GM18511 (cell line): ENCODE results near the gene RANGAP1.
A peak's percentile ranks its signal among the peaks of the same experiment; 100 is the strongest.

ENCODE experiments used
- ATAC-seq: cut with Tn5 transposase; IDR thresholded peaks from one replicate; pipeline ENCODE4 v1.9.1; 2021; ENCODE audit warnings: mild to moderate bottlenecking, moderate library complexity; ENCODE audit not compliant: unreplicated experiment

RANGAP1 gene

GRCh38 chr22:41238570-41239442 is 47.2 kb downstream of the RANGAP1 start:
- no peak for ATAC-seq

GRCh38 chr22:41237707-41238569 is 48.0 kb downstream of the RANGAP1 start:
- peak; percentile 71 for ATAC-seq

- no peak for ATAC-seq
Measured at GRCh38 chr22:41237036-41237706, 48.8 kb downstream of the RANGAP1 start.

GRCh38 chr22:41234815-41235695 is 50.9 kb downstream of the RANGAP1 start:
- ATAC-seq: no peak

GRCh38 chr22:41231369-41231768 is 54.6 kb downstream of the RANGAP1 start:
- no peak for ATAC-seq

- no peak for ATAC-seq
Measured at GRCh38 chr22:41230401-41230785, 55.6 kb downstream of the RANGAP1 start.

- ATAC-seq: no peak
Measured at GRCh38 chr22:41229730-41230400, 56.1 kb downstream of the RANGAP1 start.

GRCh38 chr22:41229215-41229614 is 56.8 kb downstream of the RANGAP1 start:
- no peak for ATAC-seq

GRCh38 chr22:41226723-41227655 is 59.0 kb downstream of the RANGAP1 start:
- no peak for ATAC-seq

GRCh38 chr22:41223535-41223934 is 62.5 kb downstream of the RANGAP1 start:
- ATAC-seq: no peak

- ATAC-seq: no peak
Measured at GRCh38 chr22:41222846-41223507, 63.0 kb downstream of the RANGAP1 start.

- ATAC-seq: no peak
Measured at GRCh38 chr22:41217553-41218157, 68.3 kb downstream of the RANGAP1 start.

GRCh38 chr22:41216984-41217383 is 69.0 kb downstream of the RANGAP1 start:
- ATAC-seq: no peak

GRCh38 chr22:41215926-41216325 is 70.1 kb downstream of the RANGAP1 start:
- no peak for ATAC-seq

GRCh38 chr22:41215409-41215808 is 70.6 kb downstream of the RANGAP1 start:
- no peak for ATAC-seq

- no peak for ATAC-seq
Measured at GRCh38 chr22:41206719-41207118, 79.3 kb downstream of the RANGAP1 start.

- peak; percentile 90 for ATAC-seq
Measured at GRCh38 chr22:41204992-41205900, 80.7 kb downstream of the RANGAP1 start, which contains the start of gene L3MBTL2. Gene L3MBTL2 (plus strand): TSS chr22:41205312. CDS start chr22:41205363, 51 bp downstream.
